Measurements from ENCODE around the gene CAMSAP1. TPM values are rescaled to one million over a fixed set of nuclear protein-coding genes. Genes with fewer than 3 reads are reported as not detected.

CAMSAP1 gene
- total RNA-seq, 1 experiment from 2014 or later = 52.7 TPM

DNA sequence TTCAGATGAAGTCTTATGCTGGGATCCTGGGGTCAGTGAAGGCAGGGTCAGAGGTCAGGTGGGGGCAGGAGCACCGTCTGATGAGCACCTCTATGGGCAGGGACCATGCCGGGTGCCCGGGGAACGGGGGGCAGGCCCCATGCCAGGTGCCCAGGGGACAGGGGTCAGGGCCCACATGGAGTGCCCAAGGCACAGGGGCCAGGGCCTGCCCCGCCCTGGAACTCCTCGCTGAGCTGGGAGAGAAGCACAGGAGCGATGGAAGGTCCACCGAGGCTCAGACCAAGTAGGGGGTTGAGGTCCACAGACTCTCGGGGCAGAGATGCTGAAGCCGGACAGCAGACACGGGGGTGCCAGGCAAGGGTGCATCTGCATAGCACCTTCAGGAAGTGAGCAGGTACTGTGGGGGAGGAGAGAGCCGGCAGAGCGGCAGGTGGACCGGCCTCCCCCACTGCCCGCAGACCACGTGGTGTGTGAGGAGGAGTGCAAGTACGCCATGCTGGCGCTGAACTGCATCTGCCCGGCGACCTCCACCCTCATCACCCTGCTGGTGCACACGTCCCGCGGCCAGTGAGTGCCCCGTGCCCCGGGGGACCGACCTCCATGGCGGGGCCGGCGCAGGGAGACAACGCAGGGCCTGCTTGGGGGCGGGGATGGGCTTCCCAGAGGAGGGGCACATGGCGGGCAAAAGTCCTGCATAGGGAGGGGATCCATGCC lies 137.7 kb downstream of the CAMSAP1 start:
- Mint-ChIP-seq H3K9me3 (peaks cover 12 to 22% of the 10 kb centered on the region in 2 experiments), H3K27ac (no peak overlapping the region; a peak in 1 of 7 replicates), H3K4me1 (no peaks in the 10 kb centered on the region), H3K36me3 (ENCODE audit: insufficient read depth in 1 of 3, low read depth in 3 of 3) (peaks cover 0 to 10% (median 4%) of the 10 kb centered on the region in 3 experiments; a peak in 4 of 7 replicates), H3K27me3 (ENCODE audit: low read depth) (no peaks in the 10 kb centered on the region), H3K4me3 (no peak overlapping the region)
- H3K23me2 ChIP-seq (ENCODE audit: insufficient read length, low read depth, low read length, poor library complexity, severe bottlenecking) = no peaks in the 10 kb centered on the region
- no peak overlapping the region for H2AK5ac ChIP-seq (ENCODE audit: insufficient read length, low read length)
- H3K4me1 ChIP-seq (ENCODE audit: insufficient read depth, low read length) = no peaks in the 10 kb centered on the region
- H2BK15ac ChIP-seq (ENCODE audit: low read depth, low read length) = no peak overlapping the region
- H3K79me2 ChIP-seq (ENCODE audit: insufficient read depth, low read length) = no peaks in the 10 kb centered on the region
- H4K20me1 ChIP-seq (ENCODE audit: control insufficient read depth, insufficient read depth, insufficient read length) = peaks cover 2% of the 10 kb centered on the region
- no peak overlapping the region for H3K18ac ChIP-seq (ENCODE audit: insufficient read length, low read depth, low read length)
- no peak overlapping the region for H3K14ac ChIP-seq (ENCODE audit: insufficient read depth, low read length)
- no peak overlapping the region for H3T11ph ChIP-seq (ENCODE audit: low read length)
- H2BK120ac ChIP-seq (ENCODE audit: low read depth, low read length, poor library complexity, severe bottlenecking) = no peak overlapping the region
- WGBS (ENCODE audit: extremely low coverage, insufficient read length, low lambda C conversion rate) = no CpG with 5 or more reads among the region's 32 CpGs
- H3K79me1 ChIP-seq (ENCODE audit: insufficient read depth, low read depth, low read length, poor library complexity, severe bottlenecking) = no peaks in the 10 kb centered on the region
- DNase-seq = no peak
- no peak overlapping the region for H2BK20ac ChIP-seq (ENCODE audit: low read depth, low read length, poor library complexity, severe bottlenecking)
- no peak overlapping the region for H2BK5ac ChIP-seq (ENCODE audit: insufficient read length, low read length)
- TF ChIP-seq, protein P1, sequence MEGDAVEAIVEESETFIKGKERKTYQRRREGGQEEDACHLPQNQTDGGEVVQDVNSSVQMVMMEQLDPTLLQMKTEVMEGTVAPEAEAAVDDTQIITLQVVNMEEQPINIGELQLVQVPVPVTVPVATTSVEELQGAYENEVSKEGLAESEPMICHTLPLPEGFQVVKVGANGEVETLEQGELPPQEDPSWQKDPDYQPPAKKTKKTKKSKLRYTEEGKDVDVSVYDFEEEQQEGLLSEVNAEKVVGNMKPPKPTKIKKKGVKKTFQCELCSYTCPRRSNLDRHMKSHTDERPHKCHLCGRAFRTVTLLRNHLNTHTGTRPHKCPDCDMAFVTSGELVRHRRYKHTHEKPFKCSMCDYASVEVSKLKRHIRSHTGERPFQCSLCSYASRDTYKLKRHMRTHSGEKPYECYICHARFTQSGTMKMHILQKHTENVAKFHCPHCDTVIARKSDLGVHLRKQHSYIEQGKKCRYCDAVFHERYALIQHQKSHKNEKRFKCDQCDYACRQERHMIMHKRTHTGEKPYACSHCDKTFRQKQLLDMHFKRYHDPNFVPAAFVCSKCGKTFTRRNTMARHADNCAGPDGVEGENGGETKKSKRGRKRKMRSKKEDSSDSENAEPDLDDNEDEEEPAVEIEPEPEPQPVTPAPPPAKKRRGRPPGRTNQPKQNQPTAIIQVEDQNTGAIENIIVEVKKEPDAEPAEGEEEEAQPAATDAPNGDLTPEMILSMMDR (conservative IDR thresholded peaks at IDR 0.05) = no peak
- H3K27me3 ChIP-seq (ENCODE audit: insufficient read depth, low read length) = no peaks in the 10 kb centered on the region
- H2AFZ ChIP-seq (ENCODE audit: low read length) = no peak overlapping the region
- no peak overlapping the region for H3K23ac ChIP-seq (ENCODE audit: insufficient read length, low read depth, low read length)
- H3K56ac ChIP-seq (ENCODE audit: insufficient read length, low read depth, low read length) = no peak overlapping the region
- H3K27ac ChIP-seq (ENCODE audit: insufficient read length, low read depth, low read length) = no peak overlapping the region
- H4K8ac ChIP-seq (replicated peaks; ENCODE audit: insufficient read length, low read depth, low read length) = no peak overlapping the region
- no peak overlapping the region for H3K4me2 ChIP-seq (ENCODE audit: insufficient read depth, insufficient read length, low read length)
- H4K91ac ChIP-seq (ENCODE audit: insufficient read length, low read depth, low read length) = no peak overlapping the region
- no peak overlapping the region for H2BK12ac ChIP-seq (ENCODE audit: insufficient read length, low read depth, low read length)
- no peak overlapping the region for H3K4ac ChIP-seq (ENCODE audit: low read depth, low read length)
- H4K5ac ChIP-seq (ENCODE audit: insufficient read length, low read depth, low read length) = no peak overlapping the region
- H3K9me3 ChIP-seq (ENCODE audit: control insufficient read depth, low read depth, low read length) = peaks cover 4% of the 10 kb centered on the region
- H3K9ac ChIP-seq (ENCODE audit: extremely low read depth, insufficient read length, low read length) = no peak overlapping the region

Data from H9 (cell line).